CD14-positive monocyte (primary cell): Measurements from ENCODE around the gene GIGYF1. TPM values are rescaled to one million over a fixed set of nuclear protein-coding genes. Genes with fewer than 3 reads are reported as not detected.
"Not testable (repeated sequence)": the region's sequence is repeated elsewhere in the genome, so short reads cannot be mapped to it uniquely, and the experiment has no call there.

Experiments used
- DNase-seq, 3 donors: peaks; one replicate each; pipeline ENCODE4 v3.0.0-alpha.2; 2011 to 2022
- H2AFZ ChIP-seq: 2 replicates; pipeline ENCODE4 v1.6.0; 2012; ENCODE audit warnings: mild to moderate bottlenecking, low read depth, low read length, inconsistent platforms; ENCODE audit not compliant: insufficient read depth, poor library complexity, severe bottlenecking
- H3K27ac ChIP-seq, 2 donors: 1 replicate in 1 of 2; 2 replicates in 1 of 2; pipeline ENCODE4 v1.5.1; 2012 to 2013; ENCODE audit warnings: low read length in 2 of 2, control low read depth in 1 of 2, inconsistent platforms in 1 of 2, low read depth in 1 of 2, mild to moderate bottlenecking in 1 of 2
- H3K27me3 ChIP-seq, 2 donors: one replicate each; pipeline versions ENCODE4 v1.6.0 to v1.6.1; 2011 to 2013; ENCODE audit warnings: low read length in 2 of 2; ENCODE audit not compliant: control insufficient read depth in 2 of 2, insufficient read depth in 2 of 2
- H3K36me3 ChIP-seq, 2 donors: replicated peaks in 1 of 2; 1 replicate in 1 of 2; 2 replicates in 1 of 2; pipeline versions ENCODE4 v1.5.1 to v1.6.1; 2012 to 2013; ENCODE audit warnings: low read length in 2 of 2, control low read depth in 1 of 2, inconsistent platforms in 1 of 2, mild to moderate bottlenecking in 1 of 2; ENCODE audit not compliant: insufficient read depth in 2 of 2, control insufficient read depth in 1 of 2
- H3K4me1 ChIP-seq, 2 donors: 1 replicate in 1 of 2; 2 replicates in 1 of 2; pipeline versions ENCODE4 v1.5.1 to v1.6.1; 2012 to 2013; ENCODE audit warnings: low read length in 2 of 2, control low read depth in 1 of 2, inconsistent platforms in 1 of 2, mild to moderate bottlenecking in 1 of 2, moderate library complexity in 1 of 2; ENCODE audit not compliant: insufficient read depth in 2 of 2, control insufficient read depth in 1 of 2
- H3K4me2 ChIP-seq: replicated peaks from 2 replicates; pipeline ENCODE3; 2012; ENCODE audit warnings: low read length, moderate library complexity, mild to moderate bottlenecking; ENCODE audit not compliant: poor library complexity, severe bottlenecking; ENCODE audit errors: extremely low read depth
- H3K4me3 ChIP-seq, 3 experiments: fragments of 200-600 bp in 1 of 3; sonication (generic) in 1 of 3; replicated peaks in 1 of 3; 1 replicate in 2 of 3; 2 replicates in 1 of 3; pipeline ENCODE4 v1.5.1; 2011 to 2013; ENCODE audit warnings: low read length in 3 of 3, mild to moderate bottlenecking in 3 of 3, control low read depth in 2 of 3, low read depth in 2 of 3, inconsistent platforms in 1 of 3, moderate library complexity in 1 of 3
- H3K79me2 ChIP-seq: 2 replicates; pipeline ENCODE4 v1.6.0; 2012; ENCODE audit warnings: mild to moderate bottlenecking, control low read depth, inconsistent platforms, low read length, moderate library complexity; ENCODE audit not compliant: insufficient read depth
- H3K9ac ChIP-seq: 2 replicates; pipeline ENCODE4 v1.6.0; 2017; ENCODE audit warnings: low read length, mild to moderate bottlenecking; ENCODE audit not compliant: insufficient read depth, poor library complexity, severe bottlenecking
- H3K9me3 ChIP-seq, 2 donors: replicated peaks in 1 of 2; 1 replicate in 1 of 2; 2 replicates in 1 of 2; pipeline versions ENCODE4 v1.5.1 to v1.6.1; 2012 to 2013; ENCODE audit warnings: low read length in 2 of 2, control low read depth in 1 of 2; ENCODE audit not compliant: control insufficient read depth in 1 of 2, insufficient read depth in 1 of 2
- H4K20me1 ChIP-seq: 2 replicates; pipeline ENCODE4 v1.6.0; 2012; ENCODE audit warnings: mild to moderate bottlenecking, low read length, control low read depth, moderate library complexity; ENCODE audit not compliant: insufficient read depth
- H3K27ac Mint-ChIP-seq, 7 donors: one replicate each; pipeline ENCODE4 v1.8.0; 2020; ENCODE audit warnings: mild to moderate bottlenecking in 7 of 7, mixed read lengths in 7 of 7, moderate library complexity in 6 of 7, inconsistent platforms in 2 of 7
- H3K27me3 Mint-ChIP-seq, 3 donors: one replicate each; pipeline ENCODE4 v1.8.0; 2021 to 2022; ENCODE audit warnings: low read depth in 3 of 3, mild to moderate bottlenecking in 3 of 3, mixed read lengths in 3 of 3, moderate library complexity in 3 of 3, inconsistent platforms in 1 of 3
- H3K36me3 Mint-ChIP-seq, 2 donors: one replicate each; pipeline ENCODE4 v1.8.0; 2020; ENCODE audit warnings: mixed read lengths in 2 of 2, inconsistent platforms in 1 of 2, mild to moderate bottlenecking in 1 of 2
- H3K4me1 Mint-ChIP-seq: one replicate; pipeline ENCODE4 v1.8.0; 2020; ENCODE audit warnings: mild to moderate bottlenecking, mixed read lengths
- H3K4me3 Mint-ChIP-seq, 2 donors: one replicate each; pipeline ENCODE4 v1.8.0; 2020; ENCODE audit warnings: mild to moderate bottlenecking in 2 of 2, mixed read lengths in 2 of 2, moderate library complexity in 1 of 2
- H3K9me3 Mint-ChIP-seq, 7 donors: one replicate each; pipeline ENCODE4 v1.8.0; 2020 to 2022; ENCODE audit warnings: mixed read lengths in 7 of 7, mild to moderate bottlenecking in 6 of 7, moderate library complexity in 6 of 7, inconsistent platforms in 2 of 7
- CTCF ChIP-seq: fragments of 200-600 bp; IDR thresholded peaks from one replicate; pipeline ENCODE4 v1.8.0; 2022; ENCODE audit warnings: antibody characterized with exemption, mild to moderate bottlenecking
- WGBS: methylation state at CpG from one replicate; pipeline ENCODE4 v1.1.5; 2013; ENCODE audit warnings: missing lambda C conversion rate; ENCODE audit not compliant: insufficient coverage; 5-methylcytosine and 5-hydroxymethylcytosine counted together
- intact Hi-C, 2 donors: fragments of 100-400 bp; cut with micrococcal nuclease; formaldehyde crosslinking; loops; one replicate each; pipeline versions ENCODE4 v1.15.0 to v1.15.1; 2023
- polyA plus RNA-seq, 3 donors: library from polyadenylated mRNA; depleted of rRNA in 1 of 3; unstranded in 2 of 3; stranded (reverse) in 1 of 3; fragments of 300-500 nt in 2 of 3; fragments of >200 nt in 1 of 3; fragmentation: Illumina TruSeq in 2 of 3; gene quantifications; 1 replicate in 2 of 3; 2 replicates in 1 of 3; pipeline ENCODE4 v1.2.3, GENCODE V29; 2012 to 2021

Gene GIGYF1
- polyA plus RNA-seq, 3 donors, result 0.30 to 30.6 (median 0.34) TPM

GRCh38 chr7:100667331-100668068 is 26.6 kb downstream of the GIGYF1 start:
- no peaks in the 10 kb centered on the region for H4K20me1 ChIP-seq
- intact Hi-C loops, result no loop called here
- Mint-ChIP-seq H3K27me3 (peaks cover 14 to 26% (median 18%) of the 10 kb centered on the region in 3 donors), H3K36me3 (no peaks in the 10 kb centered on the region), H3K9me3 (peaks cover 0 to 3% (median 0%) of the 10 kb centered on the region in 7 donors), H3K4me1 (peaks cover 7% of the 10 kb centered on the region), H3K4me3 (peak overlapping the region in 1 of 2 donors; percentile 44), H3K27ac (peak overlapping the region in 1 of 7 donors; percentile 64)
- no peak overlapping the region for H3K9ac ChIP-seq
- no peak overlapping the region for H3K4me3 ChIP-seq
- no peak for DNase-seq
- TF ChIP-seq CTCF, result no peak
- H3K27me3 ChIP-seq, result no peaks in the 10 kb centered on the region
- H3K4me2 ChIP-seq, result no peak overlapping the region
- H3K79me2 ChIP-seq, result no peaks in the 10 kb centered on the region
- H2AFZ ChIP-seq, result no peak overlapping the region
- 68% methylated on average over 15 of the region's 16 CpGs for WGBS
- peaks cover under 1 to 9% of the 10 kb centered on the region in 2 donors for H3K4me1 ChIP-seq
- no peak overlapping the region for H3K27ac ChIP-seq
- H3K36me3 ChIP-seq, result no peaks in the 10 kb centered on the region
- H3K9me3 ChIP-seq, result no peaks in the 10 kb centered on the region

- Histone ChIP-seq H3K4me2 (no peak overlapping the region), H4K20me1 (no peaks in the 10 kb centered on the region), H3K27me3 (no peaks in the 10 kb centered on the region), H3K9ac (no peak overlapping the region), H3K4me3 (no peak overlapping the region), H3K79me2 (no peaks in the 10 kb centered on the region), H3K4me1 (peaks cover 0 to 6% of the 10 kb centered on the region in 2 donors), H3K9me3 (no peaks in the 10 kb centered on the region), H3K36me3 (no peaks in the 10 kb centered on the region), H2AFZ (no peak overlapping the region), H3K27ac (no peak overlapping the region)
- DNase-seq, result no peak
- 100% methylated on average over 3 of the region's 5 CpGs for WGBS
- no peak overlapping the region for H3K4me3 Mint-ChIP-seq
- H3K27ac Mint-ChIP-seq, result no peak overlapping the region
- H3K27me3 Mint-ChIP-seq, result peaks cover 14 to 27% (median 21%) of the 10 kb centered on the region in 3 donors
- peaks cover 0 to 3% (median 0%) of the 10 kb centered on the region in 7 donors for H3K9me3 Mint-ChIP-seq
- TF ChIP-seq CTCF, result no peak
- no peaks in the 10 kb centered on the region for H3K36me3 Mint-ChIP-seq
- intact Hi-C loops, result no loop called here
- H3K4me1 Mint-ChIP-seq, result peaks cover 4% of the 10 kb centered on the region
These were observed 28.8 kb downstream of the GIGYF1 start for GRCh38 chr7:100665168-100665726.

- H3K9me3 ChIP-seq, H3K9me3 Mint-ChIP-seq, H3K27ac Mint-ChIP-seq, H3K27ac ChIP-seq, intact Hi-C loops, H2AFZ ChIP-seq, H3K27me3 ChIP-seq, H3K9ac ChIP-seq, DNase-seq, H3K4me3 ChIP-seq, H3K36me3 Mint-ChIP-seq, H3K4me1 Mint-ChIP-seq, H3K36me3 ChIP-seq, H3K4me1 ChIP-seq, H4K20me1 ChIP-seq, H3K79me2 ChIP-seq, H3K4me2 ChIP-seq: not testable (repeated sequence)
- peak overlapping the region in 1 of 2 donors; percentile 35 for H3K4me3 Mint-ChIP-seq
- 91% methylated on average over 10 of the region's 12 CpGs for WGBS
- H3K27me3 Mint-ChIP-seq, result peaks cover 17 to 34% (median 28%) of the 10 kb centered on the region in 3 donors
These were observed 31.8 kb downstream of the GIGYF1 start for GRCh38 chr7:100662194-100662776.
